Mesodermal cell (in vitro differentiated cells): ENCODE results near the gene MICAL3.
A peak's percentile ranks its signal among the peaks of the same experiment; 100 is the strongest.

Experiments
- H3K27ac ChIP-seq: 2 replicates; pipeline ENCODE4 v1.7.0; 2013; ENCODE audit warnings: mild to moderate bottlenecking, low read depth, low read length, moderate library complexity; ENCODE audit not compliant: severe bottlenecking
- H3K36me3 ChIP-seq: 2 replicates; pipeline ENCODE4 v1.7.1; 2013; ENCODE audit warnings: mild to moderate bottlenecking, low read length, moderate library complexity; ENCODE audit not compliant: control insufficient read depth, insufficient read depth
- H3K4me1 ChIP-seq: one replicate; pipeline ENCODE4 v1.7.1; 2013; ENCODE audit warnings: mild to moderate bottlenecking, low read length; ENCODE audit not compliant: insufficient read depth, control insufficient read depth, poor library complexity, severe bottlenecking
- H3K4me3 ChIP-seq: 2 replicates; pipeline ENCODE4 v1.7.0; 2013; ENCODE audit warnings: low read length, control low read depth, mild to moderate bottlenecking; ENCODE audit not compliant: insufficient read depth, poor library complexity, severe bottlenecking; ENCODE audit errors: extremely low read depth
- H3K9me3 ChIP-seq: 2 replicates; pipeline ENCODE4 v1.7.1; 2013; ENCODE audit warnings: mild to moderate bottlenecking, low read length, moderate library complexity; ENCODE audit not compliant: control insufficient read depth
- WGBS, 2 experiments: methylation state at CpG; one replicate each; pipeline ENCODE4 v1.1.5; 2013; ENCODE audit warnings: missing lambda C conversion rate in 2 of 2; ENCODE audit not compliant: insufficient coverage in 2 of 2; 5-methylcytosine and 5-hydroxymethylcytosine counted together

Gene MICAL3

DNA sequence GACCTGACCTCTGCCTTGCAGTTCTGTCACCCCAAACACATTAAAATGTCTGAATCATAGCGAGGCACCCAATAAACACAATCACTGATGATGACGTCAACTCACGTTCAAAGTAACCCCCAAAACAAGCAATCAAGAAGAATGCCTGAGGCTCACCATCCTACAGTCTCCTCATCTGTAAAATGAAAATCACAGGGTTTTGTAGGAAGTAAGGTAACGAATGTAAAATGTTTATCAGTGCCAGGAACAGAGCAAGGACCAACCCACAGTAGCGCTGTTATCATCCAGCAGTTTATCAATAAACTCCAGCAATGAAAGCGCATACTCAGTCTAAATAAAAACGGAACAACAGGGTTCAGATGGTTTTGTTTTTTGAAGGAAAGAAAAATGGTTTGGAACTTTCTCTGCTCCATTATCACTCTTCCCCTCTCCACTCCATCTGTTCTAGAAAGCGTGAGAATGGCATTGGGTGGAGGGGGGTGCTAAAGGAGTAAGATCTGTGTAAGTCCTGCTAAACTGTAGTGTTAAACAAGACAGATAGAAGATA is 110.5 kb downstream of the MICAL3 start:
- 80 to 100% methylated on average over 1 of the region's 8 CpGs for WGBS, 2 experiments
- H3K27ac ChIP-seq, result no peak overlapping the region
- no peaks in the 10 kb centered on the region for H3K36me3 ChIP-seq
- H3K4me3 ChIP-seq, result no peak overlapping the region
- H3K9me3 ChIP-seq, result no peaks in the 10 kb centered on the region
- peaks cover 42% of the 10 kb centered on the region for H3K4me1 ChIP-seq

DNA sequence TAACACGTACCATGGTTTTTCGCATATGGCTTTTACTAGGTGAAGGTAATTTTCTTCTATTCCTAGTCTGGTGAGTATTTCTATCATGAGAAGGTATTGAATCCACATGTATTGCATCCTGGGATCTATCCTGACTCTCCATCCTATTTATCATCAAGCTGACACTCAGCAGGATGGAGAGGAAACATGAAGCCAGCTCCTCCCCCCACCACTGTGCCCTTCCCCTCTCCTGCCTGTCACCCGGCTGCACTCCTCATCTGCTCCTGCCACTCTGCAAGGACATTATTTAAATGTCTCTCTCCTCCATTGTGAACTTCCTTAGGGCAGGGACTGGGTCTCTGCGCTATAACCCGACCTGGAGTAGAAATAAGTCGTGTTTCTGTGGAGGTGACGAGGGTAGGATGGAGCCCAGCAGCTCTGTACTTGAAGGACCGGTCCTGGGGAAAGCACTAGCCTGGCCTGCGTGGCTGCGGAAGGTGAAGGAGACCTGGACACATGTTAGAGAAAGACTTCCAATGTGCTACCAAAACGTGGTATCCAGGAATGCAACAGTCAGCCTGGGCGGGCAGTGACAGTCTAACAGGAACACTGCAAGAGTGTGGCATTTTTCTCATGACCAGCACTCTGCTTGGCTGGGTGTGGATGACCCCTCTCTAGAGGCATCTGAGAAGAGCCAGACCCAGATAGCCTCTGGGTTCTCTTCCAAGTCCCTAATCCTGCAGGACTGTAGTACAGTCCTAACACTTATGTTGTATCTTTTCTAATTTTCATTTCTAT is 111.2 kb downstream of the MICAL3 start:
- H3K36me3 ChIP-seq, result no peaks in the 10 kb centered on the region
- H3K27ac ChIP-seq, result no peak overlapping the region
- H3K4me3 ChIP-seq, result no peak overlapping the region
- 70 to 74% methylated on average over 11 to 12 of the region's 12 CpGs for WGBS, 2 experiments
- H3K9me3 ChIP-seq, result no peaks in the 10 kb centered on the region
- H3K4me1 ChIP-seq, result peaks cover 36% of the 10 kb centered on the region

DNA sequence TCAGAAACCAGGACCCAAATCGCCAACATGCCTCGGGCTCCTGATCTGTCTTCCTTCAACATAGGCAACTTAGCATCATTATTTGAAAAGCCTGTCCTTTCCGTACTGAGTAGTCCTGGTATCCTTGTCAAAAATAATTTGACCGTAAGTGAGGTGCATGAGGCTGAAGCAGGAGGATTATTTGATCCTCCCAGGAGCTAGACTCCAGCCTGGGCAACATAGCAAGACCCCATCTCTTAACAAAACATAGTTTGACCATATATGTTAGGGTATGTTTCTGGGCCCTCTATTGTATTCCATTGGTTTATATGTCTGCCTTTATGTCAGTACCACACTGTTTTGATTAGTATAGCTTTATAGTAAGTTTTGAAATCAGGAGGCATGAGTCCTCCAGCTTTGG is 112.5 kb downstream of the MICAL3 start:
- no peaks in the 10 kb centered on the region for H3K9me3 ChIP-seq
- H3K27ac ChIP-seq, result no peak overlapping the region
- H3K36me3 ChIP-seq, result no peaks in the 10 kb centered on the region
- WGBS, 2 experiments, result 92 to 100% methylated on average over 4 of the region's 4 CpGs
- H3K4me1 ChIP-seq, result peaks cover 27% of the 10 kb centered on the region
- H3K4me3 ChIP-seq, result no peak overlapping the region

DNA sequence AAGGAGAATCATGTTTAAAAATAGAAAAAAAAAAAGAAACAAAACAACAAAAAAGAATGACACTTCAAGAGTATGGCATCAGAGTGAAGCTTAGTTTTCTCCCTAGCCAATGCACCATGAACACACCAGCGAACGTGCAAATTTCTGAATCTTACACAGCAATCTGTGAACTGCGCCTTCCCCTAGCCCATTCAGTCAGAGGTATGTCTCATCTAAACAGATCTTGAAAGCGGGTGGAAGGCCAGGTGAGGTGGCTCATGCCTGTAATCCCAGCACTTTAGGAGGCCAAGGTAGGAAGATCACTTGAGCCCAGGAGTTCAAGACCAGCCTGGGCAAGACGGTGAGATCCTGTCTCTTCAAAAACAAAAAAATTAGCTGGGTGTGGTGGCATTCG is 113.1 kb downstream of the MICAL3 start:
- H3K36me3 ChIP-seq, result peaks cover 6% of the 10 kb centered on the region
- H3K9me3 ChIP-seq, result no peaks in the 10 kb centered on the region
- H3K27ac ChIP-seq, result peak overlapping the region; percentile 95
- no peak overlapping the region for H3K4me3 ChIP-seq
- WGBS, 2 experiments, result 83 to 90% methylated on average over 6 of the region's 6 CpGs
- H3K4me1 ChIP-seq, result peaks cover 27% of the 10 kb centered on the region

DNA sequence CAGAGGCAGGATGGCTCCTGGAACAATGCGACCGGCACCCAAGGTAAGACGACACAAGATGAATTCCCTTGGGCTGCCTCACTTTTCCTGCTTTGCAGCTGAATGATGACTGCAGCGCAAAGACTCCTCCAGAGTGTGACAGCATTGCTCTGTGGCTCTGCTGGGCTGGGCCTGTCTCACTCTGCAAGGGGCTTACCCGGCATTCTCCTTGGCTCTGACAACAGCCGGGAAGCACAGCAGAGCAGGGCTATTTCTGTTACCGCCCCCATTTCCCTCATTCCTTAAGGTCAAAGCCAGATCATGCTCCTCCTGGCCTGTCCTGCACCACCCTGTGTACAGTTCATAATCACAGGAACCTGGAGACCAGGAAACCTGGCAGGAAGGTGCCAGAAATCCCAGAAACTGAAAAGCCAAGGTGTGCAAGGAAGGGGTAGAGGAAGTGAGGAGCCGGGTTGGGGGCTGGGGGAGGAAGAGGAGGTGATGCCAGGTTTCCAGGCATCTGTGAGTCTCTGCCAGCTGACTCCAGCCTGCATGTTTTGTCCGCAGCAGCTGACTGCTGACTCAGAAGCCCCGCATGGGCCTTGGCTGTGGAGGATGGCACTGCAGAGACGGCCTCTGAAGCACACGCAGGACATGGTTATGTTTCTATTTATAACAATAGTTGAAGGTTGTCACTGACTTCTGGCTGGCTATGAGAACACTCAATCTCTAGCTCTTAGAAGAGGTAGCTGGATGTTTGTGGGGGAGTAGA is 113.6 kb downstream of the MICAL3 start:
- Histone ChIP-seq H3K9me3 (no peaks in the 10 kb centered on the region), H3K36me3 (peaks cover 12% of the 10 kb centered on the region), H3K4me3 (no peak overlapping the region), H3K4me1 (peaks cover 27% of the 10 kb centered on the region), H3K27ac (peak overlapping the region; percentile 95)
- WGBS, 2 experiments, result 44 to 52% methylated on average over 10 to 11 of the region's 12 CpGs

DNA sequence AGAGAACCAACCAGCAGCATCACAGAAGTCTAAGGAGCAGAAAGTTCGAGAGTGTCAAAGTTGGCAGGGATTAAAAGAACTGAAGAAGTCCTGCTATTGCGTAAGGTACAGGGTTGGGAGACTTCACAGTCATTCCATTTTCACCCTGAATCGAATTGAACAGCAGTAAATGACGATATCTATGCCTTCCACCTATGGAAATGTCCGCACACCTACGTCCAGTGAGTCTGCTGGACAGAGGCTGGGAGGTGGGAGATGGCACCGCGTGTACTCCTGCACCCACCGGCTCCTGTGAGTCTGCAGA is 116.7 kb downstream of the MICAL3 start:
- no peak overlapping the region for H3K27ac ChIP-seq
- no peak overlapping the region for H3K4me3 ChIP-seq
- H3K4me1 ChIP-seq, result peaks cover 16% of the 10 kb centered on the region
- H3K9me3 ChIP-seq, result no peaks in the 10 kb centered on the region
- peaks cover 40% of the 10 kb centered on the region for H3K36me3 ChIP-seq
- 94 to 100% methylated on average over 8 to 9 of the region's 9 CpGs for whole genome bisulfite sequencing, 2 experiments

DNA sequence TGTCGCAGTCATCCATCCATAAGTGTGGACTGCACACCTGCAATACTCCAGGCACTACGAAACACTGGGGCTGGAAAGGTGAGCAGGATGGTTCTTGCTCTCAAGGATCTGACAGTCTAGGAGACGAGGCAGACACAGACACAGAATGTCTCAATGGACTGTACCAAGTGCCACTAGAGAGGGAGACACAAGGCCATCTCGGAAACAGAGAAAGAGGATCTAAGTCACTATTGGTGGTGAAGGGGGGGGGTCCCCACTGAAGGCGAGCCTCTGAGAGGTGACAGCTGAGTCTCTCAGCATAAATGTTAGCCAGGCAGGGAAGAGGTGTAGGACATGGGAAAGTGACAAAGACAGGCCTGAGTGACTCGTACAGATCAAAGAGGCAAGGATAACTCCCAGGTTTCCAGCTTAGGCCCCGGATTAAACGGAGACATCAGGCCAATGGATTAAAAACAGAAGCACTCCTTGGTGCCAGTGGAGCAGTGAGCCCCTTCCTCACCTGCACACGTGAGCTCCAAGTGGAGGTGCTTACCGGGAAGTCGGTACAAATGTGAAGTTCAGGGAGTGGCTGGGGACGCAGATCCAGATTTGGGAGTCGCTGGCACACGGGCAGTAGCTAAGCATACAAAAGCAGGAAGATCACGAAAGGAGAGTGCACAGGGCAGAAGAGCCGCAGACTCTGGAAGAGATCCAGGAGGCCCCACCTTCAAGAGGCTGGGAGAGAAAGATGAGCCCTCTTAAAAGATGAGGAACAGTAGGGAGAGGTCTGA is 117.2 kb downstream of the MICAL3 start:
- no peaks in the 10 kb centered on the region for H3K9me3 ChIP-seq
- peaks cover 16% of the 10 kb centered on the region for H3K4me1 ChIP-seq
- H3K4me3 ChIP-seq, result no peak overlapping the region
- WGBS, 2 experiments, result 91 to 93% methylated on average over 15 to 16 of the region's 16 CpGs
- H3K36me3 ChIP-seq, result peaks cover 46% of the 10 kb centered on the region
- H3K27ac ChIP-seq, result no peak overlapping the region

DNA sequence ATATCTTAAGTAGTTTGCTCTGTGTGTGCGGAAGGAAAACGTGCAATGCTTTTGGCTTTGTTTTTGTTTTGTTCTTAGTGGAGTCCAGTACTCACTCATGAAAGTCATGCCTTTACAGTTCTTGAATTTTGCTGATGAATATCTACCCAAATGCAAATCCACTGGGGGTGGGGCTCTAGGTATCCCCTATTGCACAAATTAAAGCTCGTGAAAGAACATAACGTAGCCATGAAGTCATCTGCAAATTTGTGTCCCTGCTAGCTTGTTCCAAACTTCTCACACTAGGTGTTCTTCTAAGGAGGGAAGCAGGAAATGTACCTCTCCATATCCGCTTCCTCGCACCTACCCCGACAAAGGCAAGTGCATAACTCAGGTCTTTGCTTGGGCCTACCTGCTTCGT is 118.9 kb downstream of the MICAL3 start:
- no peak overlapping the region for H3K4me3 ChIP-seq
- 75 to 96% methylated on average over 2 to 5 of the region's 8 CpGs for WGBS, 2 experiments

DNA sequence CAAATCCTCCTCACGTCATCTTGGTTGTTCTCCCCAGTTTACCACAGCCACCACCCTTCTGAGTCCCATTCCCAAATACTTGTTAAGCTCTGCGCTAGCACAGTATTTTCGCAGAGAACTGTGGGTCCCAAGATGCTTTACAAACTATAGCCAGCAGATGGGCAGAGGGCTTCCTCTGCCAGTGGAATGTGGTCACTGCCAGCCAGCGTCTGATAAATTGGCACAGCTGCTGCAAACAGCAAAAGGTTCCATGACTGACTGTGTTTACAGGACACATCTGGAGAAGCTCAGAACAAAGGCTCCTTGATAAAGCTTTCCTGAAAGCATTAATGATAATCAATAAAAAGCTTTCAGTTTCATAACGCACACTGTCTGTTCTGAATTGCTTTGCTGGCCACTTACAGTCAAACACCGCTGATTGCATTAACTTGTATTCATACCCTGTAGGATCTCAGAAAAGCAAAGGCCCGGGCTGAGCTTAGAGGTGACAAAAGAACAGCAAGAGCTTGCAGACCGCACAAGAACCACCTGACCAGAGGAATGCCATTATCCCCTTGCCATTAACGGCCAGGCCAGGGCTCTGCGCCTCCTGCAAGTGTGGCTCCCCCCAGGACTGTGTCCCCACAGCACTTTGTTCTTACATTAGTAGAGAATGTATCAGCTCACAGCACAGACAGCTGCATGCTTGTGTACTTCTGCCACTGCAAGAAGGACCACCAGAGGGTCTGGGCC is 120.6 kb downstream of the MICAL3 start:
- H3K4me1 ChIP-seq, result peaks cover 3% of the 10 kb centered on the region
- H3K36me3 ChIP-seq, result peaks cover 67% of the 10 kb centered on the region
- 74 to 78% methylated on average over 9 to 10 of the region's 10 CpGs for WGBS, 2 experiments
- H3K27ac ChIP-seq, result no peak overlapping the region
- H3K4me3 ChIP-seq, result no peak overlapping the region
- H3K9me3 ChIP-seq, result no peaks in the 10 kb centered on the region

More for the DNA sequence above, 118.9 kb downstream of the MICAL3 start:
- Histone ChIP-seq H3K27ac (no peak overlapping the region), H3K36me3 (peaks cover 55% of the 10 kb centered on the region), H3K9me3 (no peaks in the 10 kb centered on the region), H3K4me1 (peaks cover 12% of the 10 kb centered on the region)

DNA sequence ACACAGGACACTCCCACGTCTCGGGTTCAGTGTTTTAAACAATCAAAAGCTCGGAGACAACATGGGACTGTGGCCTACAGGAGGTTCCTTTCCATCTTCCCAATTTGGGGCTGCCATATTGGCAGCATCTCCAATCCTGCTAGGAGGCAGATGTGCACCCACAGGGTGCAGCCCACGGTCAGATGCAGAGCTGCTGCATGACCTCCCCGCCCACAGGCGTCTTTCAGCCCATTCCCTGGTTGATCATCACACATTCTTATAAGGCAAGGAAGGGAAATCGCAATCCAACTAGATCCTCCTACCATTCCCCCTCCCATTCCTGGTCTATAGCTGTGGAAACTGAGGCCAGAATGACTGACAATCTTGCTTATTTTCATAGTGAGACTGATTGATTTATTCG is 121.4 kb downstream of the MICAL3 start:
- WGBS, 2 experiments, result 91 to 97% methylated on average over 5 to 6 of the region's 8 CpGs
- Histone ChIP-seq H3K9me3 (no peaks in the 10 kb centered on the region), H3K4me1 (peaks cover 3% of the 10 kb centered on the region), H3K27ac (no peak overlapping the region), H3K36me3 (peaks cover 74% of the 10 kb centered on the region), H3K4me3 (no peak overlapping the region)
